ENCODE data around the gene ZMYM2.

Gene ZMYM2

GRCh38 chr13:20116213-20116612 is 157.7 kb downstream of the ZMYM2 start:
- DNase-seq (ENCODE audit: insufficient read length, low spot score) = no peak
- TF ChIP-seq, protein P1, sequence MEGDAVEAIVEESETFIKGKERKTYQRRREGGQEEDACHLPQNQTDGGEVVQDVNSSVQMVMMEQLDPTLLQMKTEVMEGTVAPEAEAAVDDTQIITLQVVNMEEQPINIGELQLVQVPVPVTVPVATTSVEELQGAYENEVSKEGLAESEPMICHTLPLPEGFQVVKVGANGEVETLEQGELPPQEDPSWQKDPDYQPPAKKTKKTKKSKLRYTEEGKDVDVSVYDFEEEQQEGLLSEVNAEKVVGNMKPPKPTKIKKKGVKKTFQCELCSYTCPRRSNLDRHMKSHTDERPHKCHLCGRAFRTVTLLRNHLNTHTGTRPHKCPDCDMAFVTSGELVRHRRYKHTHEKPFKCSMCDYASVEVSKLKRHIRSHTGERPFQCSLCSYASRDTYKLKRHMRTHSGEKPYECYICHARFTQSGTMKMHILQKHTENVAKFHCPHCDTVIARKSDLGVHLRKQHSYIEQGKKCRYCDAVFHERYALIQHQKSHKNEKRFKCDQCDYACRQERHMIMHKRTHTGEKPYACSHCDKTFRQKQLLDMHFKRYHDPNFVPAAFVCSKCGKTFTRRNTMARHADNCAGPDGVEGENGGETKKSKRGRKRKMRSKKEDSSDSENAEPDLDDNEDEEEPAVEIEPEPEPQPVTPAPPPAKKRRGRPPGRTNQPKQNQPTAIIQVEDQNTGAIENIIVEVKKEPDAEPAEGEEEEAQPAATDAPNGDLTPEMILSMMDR (IDR thresholded peaks at IDR 0.05; ENCODE audit: insufficient read depth, missing control alignments) = no peak
- FAIRE-seq = no peak

DNA sequence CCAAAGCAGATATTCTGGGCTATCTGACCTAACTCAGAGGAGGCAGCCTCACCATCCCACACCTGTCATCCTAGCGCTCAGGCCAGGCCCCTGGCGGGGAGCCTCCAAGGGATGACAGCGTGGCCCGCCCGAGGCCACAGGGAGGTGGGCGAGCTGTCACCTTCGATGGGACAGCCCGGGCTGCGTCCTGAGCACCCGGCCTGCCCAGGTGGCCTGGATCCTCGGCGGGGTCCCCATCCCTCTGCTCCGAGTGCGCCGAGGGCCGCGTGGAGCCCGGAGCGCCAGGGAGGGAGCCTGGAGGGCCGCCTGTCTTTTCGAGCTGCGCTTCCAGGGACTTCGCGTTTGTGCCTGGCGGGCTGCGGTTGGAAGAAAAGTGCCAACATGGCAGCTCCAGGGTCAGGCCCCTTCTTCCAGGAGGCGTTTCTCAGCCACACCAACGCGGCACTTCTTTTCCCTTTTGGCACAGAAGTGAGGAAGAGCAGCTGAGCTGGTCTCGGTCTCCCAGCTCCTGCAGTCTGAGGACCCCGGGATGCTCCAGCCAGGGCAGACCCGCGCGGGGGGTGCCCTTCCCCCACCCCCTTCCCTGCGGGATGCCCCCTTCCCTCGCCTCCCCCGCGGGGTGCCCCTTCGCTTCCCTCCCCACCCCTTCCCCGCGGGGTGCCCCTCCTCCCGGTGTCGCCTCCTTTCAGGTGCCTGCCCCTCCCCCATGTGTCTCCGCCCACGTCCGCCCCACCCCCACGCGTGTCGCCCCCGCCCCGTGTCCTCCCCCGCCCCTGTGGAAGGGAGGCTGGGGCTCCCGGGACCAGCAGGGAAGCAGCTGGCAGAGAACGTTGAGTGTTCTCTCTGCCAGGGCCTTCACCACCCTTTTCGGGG is 160.0 kb downstream of the ZMYM2 start:
- no peak for FAIRE-seq

GRCh38 chr13:20119960-20120359 is 161.4 kb downstream of the ZMYM2 start:
- FAIRE-seq = no peak
- DNase-seq (ENCODE audit: insufficient read length, low spot score) = no peak
- TF ChIP-seq, protein P1 (IDR thresholded peaks at IDR 0.05; ENCODE audit: insufficient read depth, missing control alignments) = no peak

More for the DNA sequence above, 160.0 kb downstream of the ZMYM2 start:
- DNase-seq (ENCODE audit: insufficient read length, low spot score) = no peak
- TF ChIP-seq, protein P1 (IDR thresholded peaks at IDR 0.05; ENCODE audit: insufficient read depth, missing control alignments) = no peak

- FAIRE-seq = no peak
- TF ChIP-seq, protein P1 (IDR thresholded peaks at IDR 0.05; ENCODE audit: insufficient read depth, missing control alignments) = no peak
- DNase-seq (ENCODE audit: insufficient read length, low spot score) = no peak
Observed at GRCh38 chr13:20121159-20121525, 162.6 kb downstream of the ZMYM2 start.

- TF ChIP-seq, protein P1 (IDR thresholded peaks at IDR 0.05; ENCODE audit: insufficient read depth, missing control alignments) = no peak
- FAIRE-seq (no peak), DNase-seq (ENCODE audit: insufficient read length, low spot score) (no peak)
Observed at GRCh38 chr13:20124303-20124702, 165.8 kb downstream of the ZMYM2 start.

- DNase-seq (ENCODE audit: insufficient read length, low spot score) (no peak), FAIRE-seq (no peak)
- TF ChIP-seq, protein P1 (IDR thresholded peaks at IDR 0.05; ENCODE audit: insufficient read depth, missing control alignments) = no peak
Observed at GRCh38 chr13:20125129-20125782, 166.7 kb downstream of the ZMYM2 start.

DNA sequence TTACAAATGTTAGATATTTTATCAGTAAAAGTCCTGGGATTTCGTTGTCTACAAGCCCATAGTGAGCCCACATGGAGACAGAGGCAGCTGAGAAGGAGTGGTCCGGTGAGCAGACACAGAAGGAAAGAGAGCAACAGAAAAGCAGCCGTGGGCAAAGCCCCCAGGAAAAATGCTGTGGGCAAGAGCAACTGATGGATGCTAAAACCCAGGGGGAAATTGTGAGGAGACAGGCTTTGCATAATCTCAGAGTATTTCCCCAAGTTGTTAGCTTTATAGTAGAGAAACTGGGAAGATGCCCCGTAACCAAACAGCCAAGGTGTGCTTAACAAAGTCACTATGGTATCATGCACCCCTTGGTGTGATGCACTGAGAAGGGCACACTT is 167.2 kb downstream of the ZMYM2 start:
- FAIRE-seq (no peak), DNase-seq (ENCODE audit: insufficient read length, low spot score) (no peak)
- TF ChIP-seq, protein P1 (IDR thresholded peaks at IDR 0.05; ENCODE audit: insufficient read depth, missing control alignments) = no peak

Measured in D721Med (cell line).